Neural progenitor cell (in vitro differentiated cells): Measurements from ENCODE around the gene CCR1.

Experiments
- EZH2 ChIP-seq: fragments of 200-600 bp; sonication (generic); IDR thresholded peaks from 2 replicates; pipeline ENCODE4 v1.6.1; 2017; ENCODE audit warnings: antibody characterized with exemption, mild to moderate bottlenecking, moderate library complexity
- TF ChIP-seq, protein P1 (sequence below): fragments of 200-600 bp; sonication (generic); IDR thresholded peaks from 2 replicates; pipeline ENCODE4 v1.5.1; 2017; ENCODE audit warnings: antibody characterized with exemption, mild to moderate bottlenecking

DNA sequence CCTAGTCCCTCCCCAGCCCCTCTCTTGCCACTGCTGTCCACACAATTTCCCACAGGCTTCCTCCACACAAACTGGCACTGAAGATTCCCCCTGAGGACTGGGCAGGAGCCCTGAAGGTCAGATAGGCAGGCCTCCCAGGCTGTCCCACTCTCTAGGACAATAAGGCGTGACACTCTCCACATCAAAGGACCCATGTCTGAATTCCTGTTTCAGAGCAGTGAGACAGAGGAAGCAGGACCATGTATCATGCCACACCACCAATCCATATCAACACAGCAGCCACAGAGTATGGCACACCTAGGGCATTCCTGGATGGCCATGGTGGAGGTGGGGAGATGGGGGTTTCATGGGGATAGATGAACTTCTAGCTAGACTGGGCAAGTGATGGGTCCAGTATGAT is 13.8 kb upstream of the CCR1 start:
- TF ChIP-seq, protein P1, sequence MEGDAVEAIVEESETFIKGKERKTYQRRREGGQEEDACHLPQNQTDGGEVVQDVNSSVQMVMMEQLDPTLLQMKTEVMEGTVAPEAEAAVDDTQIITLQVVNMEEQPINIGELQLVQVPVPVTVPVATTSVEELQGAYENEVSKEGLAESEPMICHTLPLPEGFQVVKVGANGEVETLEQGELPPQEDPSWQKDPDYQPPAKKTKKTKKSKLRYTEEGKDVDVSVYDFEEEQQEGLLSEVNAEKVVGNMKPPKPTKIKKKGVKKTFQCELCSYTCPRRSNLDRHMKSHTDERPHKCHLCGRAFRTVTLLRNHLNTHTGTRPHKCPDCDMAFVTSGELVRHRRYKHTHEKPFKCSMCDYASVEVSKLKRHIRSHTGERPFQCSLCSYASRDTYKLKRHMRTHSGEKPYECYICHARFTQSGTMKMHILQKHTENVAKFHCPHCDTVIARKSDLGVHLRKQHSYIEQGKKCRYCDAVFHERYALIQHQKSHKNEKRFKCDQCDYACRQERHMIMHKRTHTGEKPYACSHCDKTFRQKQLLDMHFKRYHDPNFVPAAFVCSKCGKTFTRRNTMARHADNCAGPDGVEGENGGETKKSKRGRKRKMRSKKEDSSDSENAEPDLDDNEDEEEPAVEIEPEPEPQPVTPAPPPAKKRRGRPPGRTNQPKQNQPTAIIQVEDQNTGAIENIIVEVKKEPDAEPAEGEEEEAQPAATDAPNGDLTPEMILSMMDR, result no peak
- TF ChIP-seq EZH2, result no peak
